ENCODE data around the gene RAB3A. TPM values are rescaled to one million over a fixed set of nuclear protein-coding genes. Genes with fewer than 3 reads are reported as not detected.
A peak's percentile ranks its signal among the peaks of the same experiment; 100 is the strongest.

Gene RAB3A
- total RNA-seq, 2 experiments from 2014 or later: 4.9 to 8.6 TPM

- no peak overlapping the region for H3K4me2 ChIP-seq (ENCODE audit: low read length)
- no peak overlapping the region for H3K4me3 ChIP-seq (ENCODE audit: low read depth, low read length, poor library complexity, severe bottlenecking)
- H3K4me1 ChIP-seq (ENCODE audit: insufficient read depth, low read length, poor library complexity, severe bottlenecking): peaks cover 54% of the 10 kb centered on the region
- H3K9me3 ChIP-seq (ENCODE audit: low read length): no peaks in the 10 kb centered on the region
- peaks cover 21% of the 10 kb centered on the region for H3K36me3 ChIP-seq (ENCODE audit: insufficient read depth, low read length)
- no peak overlapping the region for H2AFZ ChIP-seq (ENCODE audit: low read length)
- no peaks in the 10 kb centered on the region for H3K9me2 ChIP-seq (ENCODE audit: insufficient read depth, low read length)
- POLR2A ChIA-PET: interaction anchor here (0.9 kb wide), 1 partner anchor 48 kb away, joined by 7 read pairs; no protein-coding TSS in a partner anchor
- no TSS peak for BruUV-seq (replicated peaks)
- peak; percentile 90 for TF ChIP-seq CTCF (conservative IDR thresholded peaks at IDR 0.05; ENCODE audit: low read length)
- no peak for TF ChIP-seq EZH2phosphoT487 (IDR thresholded peaks at IDR 0.05; ENCODE audit: borderline replicate concordance, low read depth, low read length)
- no peaks in the 10 kb centered on the region for H3K79me2 ChIP-seq (ENCODE audit: insufficient read depth, low read depth, low read length)
- intact Hi-C loops (cut with micrococcal nuclease; ENCODE audit: unreplicated experiment): loop anchor here (2.0 to 5.0 kb wide), 3 partner anchors 25 to 161 kb away; partner anchors contain the start of genes ARRDC2 and MPV17L2
- H3K27ac ChIP-seq (ENCODE audit: low read depth, low read length, poor library complexity, severe bottlenecking): peak overlapping the region; percentile 93
- no peaks in the 10 kb centered on the region for H4K20me1 ChIP-seq (ENCODE audit: insufficient read depth, low read length)
- peak; percentile 78 for DNase-seq (ENCODE audit: low spot score)
- CTCF ChIA-PET (ENCODE audit: unreplicated experiment): interaction anchor here (0.5 kb wide), 1 partner anchor 14 kb away, joined by 3 read pairs; no protein-coding TSS in a partner anchor
Measured at GRCh38 chr19:18167975-18168645, 35.7 kb downstream of the RAB3A start.

- intact Hi-C loops (cut with micrococcal nuclease; ENCODE audit: unreplicated experiment): loop anchor here (5.0 kb wide), 1 partner anchor 160 kb away; the partner anchor contains the start of gene ARRDC2
- ChIA-PET CTCF (ENCODE audit: unreplicated experiment) (no interaction called here), POLR2A (no interaction called here)
- no peak overlapping the region for H2AFZ ChIP-seq (ENCODE audit: low read length)
- peaks cover 43% of the 10 kb centered on the region for H3K4me1 ChIP-seq (ENCODE audit: insufficient read depth, low read length, poor library complexity, severe bottlenecking)
- DNase-seq (ENCODE audit: low spot score): no peak
- no peak for TF ChIP-seq CTCF (conservative IDR thresholded peaks at IDR 0.05; ENCODE audit: low read length)
- TF ChIP-seq EZH2phosphoT487 (IDR thresholded peaks at IDR 0.05; ENCODE audit: borderline replicate concordance, low read depth, low read length): no peak
- BruUV-seq (replicated peaks): no TSS peak
- H3K79me2 ChIP-seq (ENCODE audit: insufficient read depth, low read depth, low read length): no peaks in the 10 kb centered on the region
- H3K4me3 ChIP-seq (ENCODE audit: low read depth, low read length, poor library complexity, severe bottlenecking): no peak overlapping the region
- no peaks in the 10 kb centered on the region for H4K20me1 ChIP-seq (ENCODE audit: insufficient read depth, low read length)
- H3K27ac ChIP-seq (ENCODE audit: low read depth, low read length, poor library complexity, severe bottlenecking): no peak overlapping the region
- H3K4me2 ChIP-seq (ENCODE audit: low read length): no peak overlapping the region
- peaks cover 29% of the 10 kb centered on the region for H3K36me3 ChIP-seq (ENCODE audit: insufficient read depth, low read length)
- H3K9me3 ChIP-seq (ENCODE audit: low read length): no peaks in the 10 kb centered on the region
- no peaks in the 10 kb centered on the region for H3K9me2 ChIP-seq (ENCODE audit: insufficient read depth, low read length)
Measured at GRCh38 chr19:18167011-18167410, 36.8 kb downstream of the RAB3A start.
